SHP77 treated with DMSO at 0.1 percent for 48 hours (cell line): ENCODE measurements around the gene OCA2.

Experiments used
- DNase-seq: peaks from one replicate; lab custom pipeline; 2025; lab: John Stamatoyannopoulos, UW

Gene OCA2

GRCh38 chr15:28118531-28118930, 19.4 kb upstream of the OCA2 start:
- DNase-seq, result no peak

GRCh38 chr15:28118083-28118482, 19.0 kb upstream of the OCA2 start:
- no peak for DNase-seq

DNA sequence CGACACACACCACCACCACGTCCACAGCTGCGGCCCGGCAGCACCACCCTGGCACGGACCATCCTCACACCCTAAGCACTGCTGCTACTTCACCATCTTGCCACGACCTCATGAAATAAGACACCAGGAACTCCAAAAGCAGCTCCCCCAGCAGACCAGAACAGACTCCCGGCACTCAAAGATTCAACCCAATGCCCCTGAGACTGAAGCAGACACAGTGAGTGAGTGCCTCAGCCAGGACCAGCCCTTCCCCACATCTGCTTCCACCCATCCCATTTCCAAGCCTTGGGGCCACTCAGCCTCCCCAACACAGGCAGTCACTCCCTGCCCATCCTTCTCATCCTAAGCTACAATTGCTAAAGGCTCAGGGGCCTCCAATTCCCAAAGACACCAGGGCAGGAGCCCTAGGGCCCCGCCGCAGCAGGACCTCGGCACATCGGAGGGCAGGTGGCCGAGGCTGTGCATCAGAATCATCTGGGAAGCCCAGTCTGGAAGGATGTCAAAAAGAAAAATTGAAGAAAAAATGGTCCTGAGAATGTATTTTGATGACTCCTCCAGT, 18.4 kb upstream of the OCA2 start:
- no peak for DNase-seq

GRCh38 chr15:28116521-28117431, 17.7 kb upstream of the OCA2 start:
- no peak for DNase-seq

DNA sequence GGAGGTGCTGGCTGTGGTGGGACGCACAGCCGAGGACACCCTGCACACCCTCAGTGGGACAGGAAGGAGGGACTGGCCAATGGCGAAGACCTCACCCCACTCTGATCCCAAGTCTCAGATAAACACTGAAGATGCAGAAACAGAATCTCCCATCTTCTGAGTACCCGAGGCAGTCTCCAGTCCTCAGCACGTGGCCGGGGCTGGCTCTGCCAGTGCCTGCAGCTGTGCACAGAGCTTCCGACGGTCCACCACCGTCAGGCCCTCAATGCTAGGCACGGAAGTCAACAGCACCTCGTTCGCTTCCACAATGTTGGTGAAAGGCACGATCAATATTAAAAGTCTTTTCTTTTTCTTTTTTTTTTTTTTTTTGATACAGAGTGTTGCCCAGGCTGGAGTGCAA, 16.8 kb upstream of the OCA2 start:
- no peak for DNase-seq

DNA sequence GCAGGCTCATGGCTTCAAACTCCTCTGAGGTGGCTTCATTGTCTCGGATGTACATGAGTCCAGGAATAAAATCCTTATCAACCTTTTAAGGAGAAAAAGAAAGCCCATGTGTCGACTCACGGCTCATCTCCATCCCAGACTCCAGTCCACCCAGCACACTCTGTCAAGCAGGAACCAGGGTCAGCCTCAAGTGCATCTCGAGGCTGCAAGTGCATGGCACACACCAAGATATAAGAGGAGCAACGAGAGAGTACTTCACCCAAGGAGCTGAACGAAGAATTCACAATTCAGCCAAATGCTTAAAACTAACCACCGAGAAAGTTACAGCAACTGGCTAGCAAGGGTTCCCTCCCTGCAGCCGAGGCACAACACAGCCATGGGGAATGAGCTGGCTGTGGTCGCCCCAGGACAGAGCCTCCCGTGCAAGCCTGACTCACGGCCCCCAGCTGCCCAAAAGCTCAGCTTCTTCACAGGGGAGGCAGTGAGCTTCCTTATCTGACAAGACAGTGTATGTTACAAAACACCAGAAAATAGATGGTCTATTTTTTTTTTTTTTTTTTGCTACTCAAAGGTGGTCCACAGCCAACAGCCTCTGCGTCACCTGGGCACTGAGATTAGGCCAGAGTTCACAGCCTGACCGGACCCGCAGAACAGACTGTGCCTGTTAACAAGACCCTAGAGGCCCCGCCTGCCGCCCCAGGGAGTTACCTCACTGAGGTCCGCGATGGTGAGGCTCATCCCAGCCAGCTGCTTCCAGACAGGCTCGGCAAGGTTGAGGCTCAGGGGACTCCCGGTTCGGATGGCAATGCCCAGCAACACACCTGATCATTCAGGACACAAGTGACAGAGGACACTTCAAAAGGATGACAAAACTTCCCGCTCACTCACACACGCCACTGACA, 15.9 kb upstream of the OCA2 start:
- DNase-seq, result no peak

DNA sequence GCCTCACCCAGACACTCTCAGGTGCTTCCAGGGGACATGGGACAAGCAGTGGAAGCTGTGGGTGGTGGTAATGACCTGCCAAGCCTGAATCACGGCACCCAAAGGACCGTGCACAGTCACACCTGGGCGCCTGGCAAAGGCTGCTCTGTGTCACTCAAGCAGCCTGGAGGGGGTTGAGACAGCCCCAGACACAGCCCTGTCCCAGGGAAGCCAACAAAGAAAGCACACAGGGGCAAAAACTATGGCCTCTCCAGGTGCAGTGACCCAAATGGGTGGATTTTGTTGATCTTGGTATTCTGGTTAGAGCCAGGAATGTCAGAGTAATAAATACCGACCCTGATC, 15.0 kb upstream of the OCA2 start:
- no peak for DNase-seq

DNA sequence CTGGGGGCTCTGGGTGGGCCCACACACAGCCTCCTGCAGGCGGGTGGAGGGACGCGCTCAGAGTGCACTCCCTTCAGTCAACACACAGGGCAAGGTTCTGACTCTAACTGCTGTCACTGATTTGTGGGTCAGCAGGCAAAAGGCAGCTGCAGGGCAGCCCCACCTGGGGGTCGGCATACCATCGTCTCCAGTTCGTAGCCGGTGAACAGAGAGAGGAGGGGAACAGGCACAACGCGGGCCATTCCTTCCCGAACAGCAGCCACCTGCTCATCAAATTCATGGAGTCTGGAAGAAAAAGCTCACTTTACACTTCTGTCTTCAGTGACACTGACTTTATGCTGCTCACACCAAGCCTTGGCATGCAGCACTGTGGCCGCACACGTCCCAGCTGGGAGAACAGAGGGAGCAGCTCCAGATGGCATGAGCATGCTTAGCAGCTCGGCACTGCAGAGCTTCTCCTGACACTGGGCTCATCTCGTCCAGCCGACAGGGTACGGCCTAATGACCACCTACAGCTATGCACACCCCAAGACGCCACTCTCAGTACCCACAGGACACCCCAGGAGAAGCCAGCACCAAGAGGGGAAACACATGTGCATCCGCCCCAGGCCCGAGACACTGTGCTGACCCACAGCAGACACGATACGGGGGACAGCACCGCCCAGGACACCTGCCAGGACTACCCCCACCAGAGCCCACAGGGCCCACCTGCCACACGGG, 14.4 kb upstream of the OCA2 start:
- no peak for DNase-seq

- no peak for DNase-seq
Measured at GRCh38 chr15:28112962-28113361, 13.8 kb upstream of the OCA2 start.

DNA sequence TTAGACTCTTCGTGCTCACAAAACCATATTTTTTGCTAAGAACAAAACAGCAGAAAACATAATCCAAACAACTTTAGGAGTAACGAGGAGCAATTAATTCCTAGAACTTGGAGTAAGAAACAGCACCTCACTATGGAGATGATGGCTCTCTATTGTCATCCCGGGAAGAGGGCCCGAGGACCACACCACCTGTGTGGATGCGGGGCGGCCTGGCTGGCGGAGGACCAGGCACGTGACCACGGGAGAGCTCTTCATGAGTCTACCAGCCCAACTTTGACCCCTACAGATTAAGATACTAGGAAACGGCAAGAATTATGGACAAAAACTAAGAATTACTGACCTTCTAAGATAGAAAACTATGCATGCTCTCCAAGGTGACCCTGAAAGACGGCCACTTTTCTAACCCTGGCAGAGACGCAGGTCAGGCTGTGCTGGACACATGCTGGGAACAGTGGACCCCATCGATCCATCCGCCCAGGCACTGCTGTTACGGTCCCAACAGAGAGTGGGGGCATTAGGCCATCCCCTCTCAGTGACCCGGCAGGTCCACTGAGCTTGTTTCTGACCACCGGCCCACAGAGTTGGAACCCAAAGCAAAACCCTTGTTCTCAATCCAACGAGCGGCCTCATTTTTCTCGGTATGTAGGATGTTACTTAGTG, 13.1 kb upstream of the OCA2 start:
- no peak for DNase-seq

DNA sequence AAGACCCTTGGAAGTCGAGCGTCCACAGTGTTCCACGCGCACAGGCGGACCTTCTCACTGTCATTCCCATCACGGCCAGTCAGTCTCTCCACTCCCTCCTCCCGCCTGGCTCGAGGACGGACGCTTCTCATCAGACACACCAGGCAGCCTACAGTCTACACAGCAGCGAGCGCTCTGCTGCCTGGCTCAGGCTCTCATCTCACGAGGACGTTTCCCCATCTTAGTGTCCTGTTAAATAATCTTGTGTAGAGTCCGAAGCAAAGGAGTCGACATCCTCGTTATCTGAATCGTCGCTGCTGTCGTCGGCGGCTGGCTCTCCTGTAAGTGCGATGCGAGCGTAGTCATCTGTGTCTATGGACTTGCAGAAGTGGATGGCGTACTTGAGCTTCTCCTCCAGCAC, 12.4 kb upstream of the OCA2 start:
- no peak for DNase-seq

GRCh38 chr15:28110481-28110881, 11.4 kb upstream of the OCA2 start:
- DNase-seq, result no peak

- DNase-seq, result no peak
Measured at GRCh38 chr15:28109626-28110455, 10.7 kb upstream of the OCA2 start.

- DNase-seq, result no peak
Measured at GRCh38 chr15:28107904-28108275, 8.8 kb upstream of the OCA2 start.

GRCh38 chr15:28107111-28107903, 8.2 kb upstream of the OCA2 start:
- no peak for DNase-seq

DNA sequence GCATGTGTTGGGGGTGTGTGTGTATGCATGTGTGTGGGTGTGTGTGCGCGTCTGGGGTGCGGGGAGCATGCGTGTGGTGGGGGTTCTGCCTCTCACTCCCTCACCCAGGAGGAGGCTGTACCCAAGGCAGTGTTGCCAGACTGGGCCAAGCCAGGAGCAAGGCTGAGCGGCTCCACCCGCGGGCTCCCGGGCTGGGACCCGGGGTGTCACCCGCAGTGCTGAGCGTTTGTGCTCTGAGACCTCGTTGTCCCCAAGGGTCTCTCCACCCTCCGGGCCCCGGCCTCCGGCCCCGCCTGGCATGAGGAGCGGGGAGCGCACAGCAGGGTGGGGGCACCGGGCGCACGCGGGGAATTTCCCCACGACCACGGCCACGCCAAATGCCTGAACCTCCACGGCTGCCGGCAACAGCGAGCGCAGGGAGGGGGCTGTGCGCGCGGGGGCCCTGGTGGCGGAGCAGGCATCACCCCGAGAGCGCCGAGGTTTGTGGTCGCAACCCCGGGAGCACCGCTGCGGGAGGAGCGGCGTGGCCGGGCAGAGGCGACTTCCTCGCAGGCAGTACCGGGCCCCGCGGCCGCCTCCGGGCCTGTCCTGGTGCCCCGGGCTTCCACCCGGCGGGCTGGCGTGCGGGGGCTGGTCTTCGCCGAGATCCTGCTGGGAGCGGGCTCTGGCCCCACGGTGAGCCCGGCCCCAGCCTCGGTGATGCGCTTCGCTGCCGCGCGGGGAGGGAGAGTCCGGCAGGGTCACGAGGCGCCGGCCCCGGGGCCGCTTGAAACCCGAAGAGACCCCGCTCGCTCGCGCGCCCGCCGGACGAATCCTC, 7.4 kb upstream of the OCA2 start:
- no peak for DNase-seq

GRCh38 chr15:28105793-28106192, 6.7 kb upstream of the OCA2 start:
- no peak for DNase-seq

DNA sequence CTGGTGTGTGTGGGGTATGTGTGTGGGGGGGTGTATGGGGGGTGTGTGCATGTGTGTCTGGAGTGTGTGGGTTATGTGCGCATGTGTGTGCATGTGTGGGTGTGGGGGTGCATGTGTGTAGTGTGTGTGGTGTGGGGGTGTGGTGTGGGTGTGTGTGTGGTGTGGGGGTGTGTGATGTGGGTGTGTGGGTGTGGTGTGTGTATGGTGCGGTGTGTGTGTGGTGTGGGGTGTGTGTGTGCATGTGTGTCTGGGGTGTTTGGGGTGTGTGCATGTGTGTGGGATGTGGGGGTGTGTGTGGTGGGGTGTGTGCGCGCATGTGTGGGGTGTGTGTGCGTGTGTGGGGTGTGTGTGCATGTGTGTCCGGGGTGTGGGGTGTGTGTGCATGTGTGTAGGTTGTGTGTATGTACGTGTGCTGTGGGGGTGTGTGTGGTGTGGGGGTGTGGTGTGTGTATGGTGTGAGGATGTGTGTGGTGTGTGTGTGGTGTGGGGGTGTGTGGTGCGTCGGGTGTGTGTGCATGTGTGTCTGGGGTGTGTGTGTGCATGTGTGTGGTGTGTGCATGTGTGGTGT, 6.2 kb upstream of the OCA2 start:
- DNase-seq, result no peak

- DNase-seq, result no peak
Measured at GRCh38 chr15:28104326-28104725, 5.2 kb upstream of the OCA2 start.
